Right renal cortex interstitium (tissue), 3 donors: ENCODE measurements around the gene SIDT1. TPM values are rescaled to one million over a fixed set of nuclear protein-coding genes. Genes with fewer than 3 reads are reported as not detected.

Experiments used
- DNase-seq, 3 donors: peaks; one replicate each; pipeline ENCODE4 v3.0.0-alpha.2; 2013; ENCODE audit warnings: low read depth in 3 of 3, low spot score in 2 of 3
- polyA plus RNA-seq, 3 donors: library from polyadenylated mRNA; unstranded; fragments of 120-200 nt; gene quantifications; one replicate each; pipeline ENCODE4 v1.2.1, GENCODE V29; 2013; ENCODE audit not compliant: insufficient read length in 3 of 3

The SIDT1 gene
- polyA plus RNA-seq, 3 donors = 2.2 to 3.0 (median 2.6) TPM

- DNase-seq = no peak
These were observed 9.2 kb downstream of the SIDT1 start for GRCh38 chr3:113541519-113541918.

- DNase-seq = no peak
These were observed 13.2 kb downstream of the SIDT1 start for GRCh38 chr3:113545594-113545993.

- no peak for DNase-seq
These were observed 14.1 kb downstream of the SIDT1 start for GRCh38 chr3:113546414-113546893.

GRCh38 chr3:113548501-113548900 lies 16.1 kb downstream of the SIDT1 start:
- DNase-seq = no peak

- no peak for DNase-seq
These were observed 19.5 kb downstream of the SIDT1 start for GRCh38 chr3:113551820-113552219.

- DNase-seq = no peak
These were observed 20.5 kb downstream of the SIDT1 start for GRCh38 chr3:113552851-113553250.

- no peak for DNase-seq
These were observed 22.8 kb downstream of the SIDT1 start for GRCh38 chr3:113555138-113555537.

GRCh38 chr3:113556316-113556945 lies 24.1 kb downstream of the SIDT1 start:
- DNase-seq = no peak

GRCh38 chr3:113556946-113557335 lies 24.6 kb downstream of the SIDT1 start:
- DNase-seq = no peak

GRCh38 chr3:113557374-113557773 lies 25.0 kb downstream of the SIDT1 start:
- DNase-seq = no peak

GRCh38 chr3:113559009-113559408 lies 26.7 kb downstream of the SIDT1 start:
- DNase-seq = no peak

GRCh38 chr3:113560271-113560670 lies 27.9 kb downstream of the SIDT1 start:
- DNase-seq = no peak

- DNase-seq = peak in 2 of 3 donors; percentile 68 to 72
These were observed 28.7 kb downstream of the SIDT1 start for GRCh38 chr3:113560831-113561623.

GRCh38 chr3:113565555-113565954 lies 33.2 kb downstream of the SIDT1 start:
- DNase-seq = no peak

- DNase-seq = no peak
These were observed 37.8 kb downstream of the SIDT1 start for GRCh38 chr3:113570158-113570557.

GRCh38 chr3:113571360-113571759 lies 39.0 kb downstream of the SIDT1 start:
- no peak for DNase-seq

GRCh38 chr3:113573728-113574127 lies 41.4 kb downstream of the SIDT1 start:
- no peak for DNase-seq

- no peak for DNase-seq
These were observed 41.9 kb downstream of the SIDT1 start for GRCh38 chr3:113574213-113574612.

GRCh38 chr3:113575206-113575605 lies 42.9 kb downstream of the SIDT1 start:
- no peak for DNase-seq

- DNase-seq = no peak
These were observed 52.9 kb downstream of the SIDT1 start for GRCh38 chr3:113585228-113585627.

- DNase-seq = no peak
These were observed 53.4 kb downstream of the SIDT1 start for GRCh38 chr3:113585720-113586119.

GRCh38 chr3:113588806-113589205 lies 56.5 kb downstream of the SIDT1 start:
- no peak for DNase-seq
